Superior temporal gyrus (tissue), 1 donor: Measurements from ENCODE around the gene ADAM23.

ENCODE experiments used
- DNase-seq: peaks from one replicate; pipeline ENCODE4 v3.0.0-alpha.2; 2016; ENCODE audit errors: extremely low spot score

ADAM23 gene

DNA sequence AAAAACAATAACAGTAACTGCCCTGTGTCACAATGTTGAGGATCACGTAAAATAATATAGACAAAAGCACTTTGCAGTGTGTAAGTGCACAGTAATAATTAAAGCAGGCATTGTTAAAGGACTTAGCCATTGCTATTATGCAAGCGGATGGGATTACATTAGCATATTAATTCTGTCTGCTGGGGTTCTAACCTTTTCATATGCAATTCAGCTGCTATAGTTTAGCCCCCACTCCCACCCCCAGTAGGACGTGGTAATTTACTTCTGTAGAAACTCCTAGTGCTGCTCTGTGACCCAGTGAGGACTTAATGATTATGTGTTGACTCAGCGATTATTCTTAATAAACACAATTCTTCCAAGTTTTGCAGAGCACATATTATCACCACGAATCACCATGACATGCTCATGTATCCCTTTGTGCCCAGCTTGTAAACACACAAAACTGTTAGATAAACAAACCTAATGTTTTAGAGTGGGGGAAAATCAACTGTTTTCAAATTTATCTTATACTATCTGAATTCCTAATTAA, 5.1 kb upstream of the ADAM23 start:
- DNase-seq = no peak

DNA sequence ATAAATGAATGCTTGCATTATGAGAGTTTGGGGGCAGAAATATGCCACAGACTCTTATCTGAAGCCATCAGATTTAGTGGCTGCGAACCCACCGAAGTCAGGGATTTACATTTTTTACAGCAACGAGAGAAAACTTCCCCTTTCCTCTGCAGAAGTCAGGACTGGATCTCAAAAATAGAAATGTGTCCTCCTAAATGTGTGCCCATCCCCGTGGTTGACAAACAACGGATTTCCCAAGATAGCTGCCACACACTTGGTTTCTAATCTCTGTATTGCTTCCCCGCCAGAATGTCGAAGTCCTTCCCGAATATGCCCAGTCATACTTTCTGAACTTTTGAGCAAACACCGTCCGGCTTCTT, 879 bp upstream of the ADAM23 start:
- DNase-seq = no peak

DNA sequence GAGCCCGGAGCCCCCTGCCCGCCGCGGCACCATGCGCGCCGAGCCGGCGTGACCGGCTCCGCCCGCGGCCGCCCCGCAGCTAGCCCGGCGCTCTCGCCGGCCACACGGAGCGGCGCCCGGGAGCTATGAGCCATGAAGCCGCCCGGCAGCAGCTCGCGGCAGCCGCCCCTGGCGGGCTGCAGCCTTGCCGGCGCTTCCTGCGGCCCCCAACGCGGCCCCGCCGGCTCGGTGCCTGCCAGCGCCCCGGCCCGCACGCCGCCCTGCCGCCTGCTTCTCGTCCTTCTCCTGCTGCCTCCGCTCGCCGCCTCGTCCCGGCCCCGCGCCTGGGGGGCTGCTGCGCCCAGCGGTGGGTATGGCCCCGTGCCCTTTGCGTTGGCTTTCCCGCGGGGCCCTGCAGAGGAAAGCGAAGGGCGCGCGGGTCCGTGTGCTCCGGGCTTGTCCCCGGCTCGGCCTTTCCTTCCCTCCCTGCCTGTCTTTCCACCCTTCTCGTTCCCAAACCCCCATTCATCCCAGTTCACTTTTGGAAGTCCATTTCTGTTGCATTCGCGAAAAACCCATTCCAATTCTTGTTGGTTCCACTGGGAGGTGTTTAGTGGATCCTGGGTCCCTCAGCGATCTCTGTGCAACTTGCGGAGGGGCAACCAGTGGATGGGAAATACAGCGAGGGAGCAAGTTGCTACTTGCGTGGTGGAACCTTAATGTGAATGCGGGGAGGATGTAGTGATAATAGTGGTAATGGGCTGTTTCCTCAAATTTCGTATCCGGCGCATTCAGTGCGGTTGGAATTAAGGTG, 599 bp downstream of the ADAM23 start:
- DNase-seq = peak; percentile 60

DNA sequence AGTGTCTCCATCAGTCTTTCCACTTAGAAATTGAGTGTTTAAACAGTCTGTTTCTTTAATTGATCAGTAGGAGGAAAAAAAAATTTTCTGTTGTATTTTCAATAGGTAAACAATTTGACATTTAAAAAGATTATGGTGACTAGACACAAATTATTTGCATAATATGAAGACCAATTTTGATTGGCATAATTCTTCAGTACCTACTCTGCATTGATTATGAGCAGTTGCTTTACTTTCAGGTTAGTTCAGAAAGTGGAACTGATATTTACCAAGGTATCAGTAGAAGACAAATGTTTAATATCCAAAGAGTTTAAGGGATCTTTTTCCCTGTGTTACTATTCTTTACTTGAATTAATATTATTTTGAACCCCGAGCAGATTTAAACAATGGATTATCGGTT, 2.6 kb downstream of the ADAM23 start:
- no peak for DNase-seq

DNA sequence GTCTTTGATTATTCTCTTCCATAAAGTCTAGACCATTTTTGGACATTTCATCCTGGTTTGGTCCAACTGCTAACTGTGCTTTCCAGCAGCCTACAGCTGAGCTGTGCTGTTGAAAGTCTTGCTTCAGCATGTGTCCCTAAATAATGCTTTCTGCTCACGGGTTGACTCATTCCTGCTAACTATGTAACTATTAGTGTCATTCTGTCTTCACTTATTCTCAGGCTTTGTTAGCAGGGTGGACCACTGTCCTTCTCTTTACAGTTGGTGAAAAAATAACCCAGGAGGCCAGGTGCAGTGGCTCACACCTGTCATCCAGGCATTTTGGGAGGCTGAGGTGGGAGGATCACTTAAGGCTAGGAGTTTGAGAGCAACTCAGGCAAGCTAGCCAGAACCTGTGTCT, 8.9 kb downstream of the ADAM23 start:
- DNase-seq = no peak

DNA sequence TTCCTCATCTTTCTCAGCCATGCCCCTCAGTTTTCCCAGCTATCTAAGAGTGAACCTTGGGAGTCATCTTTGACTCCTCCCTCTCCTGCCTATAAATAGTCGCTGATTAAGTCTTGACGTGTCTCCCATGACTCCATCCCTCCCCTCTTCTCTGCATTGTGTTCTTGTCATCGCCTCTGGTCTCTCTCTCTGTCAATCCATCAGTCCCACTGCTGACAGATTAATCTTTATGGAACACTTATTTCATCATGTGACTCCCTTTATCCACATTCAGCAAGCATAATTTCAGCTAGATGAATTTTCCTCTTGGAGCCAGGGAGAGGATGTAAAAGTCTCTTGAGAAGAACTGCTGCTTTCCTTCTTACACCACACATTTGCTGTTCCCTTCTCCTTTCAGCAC, 9.4 kb downstream of the ADAM23 start:
- DNase-seq = no peak

DNA sequence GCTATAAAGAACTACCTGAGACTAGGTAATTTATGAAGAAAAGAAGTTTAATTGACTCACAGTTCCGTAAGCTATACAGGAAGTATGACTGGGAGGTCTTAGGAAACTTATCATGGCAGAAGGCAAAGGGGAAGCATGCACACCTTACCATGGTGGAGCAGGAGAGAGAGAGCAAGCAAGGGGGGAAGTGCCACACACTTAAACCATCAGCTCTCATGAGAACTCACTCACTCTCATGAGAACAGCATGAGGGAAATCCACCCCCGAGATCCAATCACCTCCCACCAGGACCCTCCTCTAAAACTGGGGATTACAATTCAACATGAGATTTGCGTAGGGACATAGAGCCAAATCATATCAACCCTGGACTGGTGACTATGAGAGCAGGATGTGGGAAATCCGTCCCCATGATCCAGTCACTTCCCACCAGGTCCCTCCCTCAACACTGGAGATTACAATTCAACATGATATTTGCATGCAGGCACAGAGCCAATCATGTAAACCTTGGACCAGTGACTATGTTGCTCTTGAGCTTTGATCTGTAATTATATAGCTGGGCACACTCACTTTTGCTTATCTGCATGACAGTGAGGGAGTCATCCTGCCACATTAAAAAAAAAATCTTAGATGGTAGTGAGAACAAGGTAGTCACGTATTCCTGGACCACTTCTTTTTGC, 12.9 kb downstream of the ADAM23 start:
- DNase-seq = no peak

DNA sequence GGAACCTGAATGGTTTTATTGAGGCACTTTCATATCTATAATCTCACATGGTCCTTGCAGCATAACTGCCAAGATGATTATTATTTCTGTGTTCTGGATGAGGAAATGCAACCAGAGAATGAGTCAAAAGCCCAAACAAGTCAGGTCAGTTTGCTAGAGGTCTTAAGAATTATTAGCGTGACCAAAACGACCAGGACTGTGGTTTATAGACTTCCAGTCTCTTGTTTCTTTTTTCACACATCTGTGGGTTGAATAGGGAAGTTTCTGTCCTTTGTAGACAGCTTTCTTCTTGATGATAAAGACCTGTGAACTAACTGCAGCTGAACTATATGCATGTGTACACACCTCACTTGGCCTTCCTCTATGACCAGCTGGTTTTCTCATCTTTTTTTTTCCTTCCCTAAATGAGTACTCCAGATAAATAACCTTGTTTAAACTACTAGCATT, 13.9 kb downstream of the ADAM23 start:
- no peak for DNase-seq

DNA sequence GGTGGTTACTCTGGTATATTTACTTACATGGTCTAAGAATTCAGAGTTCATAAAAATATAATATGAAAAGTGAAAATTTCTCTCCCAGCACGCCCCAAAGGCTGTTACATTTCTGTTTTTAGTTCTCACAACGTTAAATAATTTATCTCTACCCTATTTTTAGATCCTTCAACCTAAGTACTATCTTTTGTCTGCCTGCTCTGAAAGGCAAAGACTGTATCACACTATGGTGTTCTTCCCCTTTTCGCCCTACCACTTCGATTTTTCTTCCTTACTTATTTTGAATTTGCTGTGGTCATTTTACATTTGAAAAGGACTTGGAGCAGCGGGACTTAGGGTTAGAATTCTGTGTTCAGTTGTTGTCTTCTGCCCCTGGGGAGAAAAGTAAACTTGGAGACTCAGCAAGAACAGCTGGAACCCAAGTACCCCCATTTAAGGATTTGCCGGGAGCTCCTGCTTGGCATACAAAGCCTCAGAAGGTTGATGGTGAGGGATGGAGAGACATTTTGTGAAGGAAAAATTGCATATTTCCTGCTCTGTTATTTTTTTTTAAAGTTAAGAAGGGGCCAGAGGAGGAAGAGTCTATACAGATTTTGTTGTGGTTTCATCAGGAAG, 19.0 kb downstream of the ADAM23 start:
- no peak for DNase-seq

DNA sequence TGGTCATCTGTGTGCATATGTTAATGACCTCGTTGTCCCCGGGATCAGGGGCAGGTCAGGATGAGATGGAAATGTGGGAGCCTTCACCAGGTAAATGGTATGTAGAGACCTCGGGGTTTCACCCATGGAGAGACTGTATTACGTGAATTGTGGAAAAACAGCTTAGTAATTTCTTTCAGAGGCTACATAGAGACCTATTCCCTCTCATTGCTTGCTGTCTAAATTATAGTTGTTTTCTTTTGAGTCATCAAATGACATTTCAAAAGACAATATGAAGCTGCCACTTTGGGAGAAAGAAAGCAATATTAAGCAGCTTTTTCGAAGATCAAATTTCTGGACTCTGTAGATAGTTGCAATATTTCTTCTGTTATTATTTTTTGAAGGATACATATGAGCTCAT, 20.4 kb downstream of the ADAM23 start:
- DNase-seq = no peak

DNA sequence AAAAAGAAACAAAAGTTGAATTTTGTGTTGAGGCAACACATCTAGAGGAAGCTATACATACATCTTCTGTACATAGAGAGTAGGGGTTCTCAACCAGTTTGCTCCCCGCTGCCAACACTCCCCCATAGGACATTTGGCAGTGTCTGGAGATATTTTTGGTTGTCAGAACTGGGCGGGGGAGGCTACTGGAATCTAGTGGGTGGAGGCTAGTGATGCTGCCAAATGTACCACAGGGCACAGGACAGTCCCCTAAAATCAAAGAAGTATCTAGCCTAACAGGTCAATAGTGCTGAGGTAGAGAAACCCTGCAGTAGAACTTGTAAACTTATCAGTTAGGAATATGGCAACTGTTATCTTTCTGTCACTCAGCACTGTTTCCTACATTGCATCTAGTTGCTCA, 21.3 kb downstream of the ADAM23 start:
- DNase-seq = no peak

DNA sequence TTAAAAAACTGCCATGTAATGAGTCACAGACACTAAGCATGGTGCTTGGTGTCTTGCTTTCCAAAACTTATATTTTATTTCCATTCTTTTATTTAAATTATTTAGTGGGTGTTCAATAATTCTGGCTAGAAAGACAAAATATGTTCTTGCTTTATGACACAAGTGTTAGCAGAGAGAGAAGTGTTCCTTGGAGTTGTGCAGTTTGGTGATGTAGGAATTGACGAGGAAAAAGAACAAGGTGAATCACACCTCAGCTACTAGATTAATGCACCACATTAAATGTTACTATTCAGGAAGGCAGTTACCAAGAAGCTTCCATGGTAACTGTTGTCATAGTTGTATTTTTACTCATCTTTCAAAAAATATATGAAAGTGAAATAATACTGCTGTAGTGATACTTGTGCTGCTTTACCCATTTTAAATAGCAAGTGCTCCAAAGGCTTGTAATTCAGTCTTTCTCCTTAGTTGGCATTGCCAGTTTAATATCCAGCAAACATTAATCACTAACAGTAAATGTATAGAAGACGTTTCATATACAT, 28.3 kb downstream of the ADAM23 start:
- peak; percentile 33 for DNase-seq

DNA sequence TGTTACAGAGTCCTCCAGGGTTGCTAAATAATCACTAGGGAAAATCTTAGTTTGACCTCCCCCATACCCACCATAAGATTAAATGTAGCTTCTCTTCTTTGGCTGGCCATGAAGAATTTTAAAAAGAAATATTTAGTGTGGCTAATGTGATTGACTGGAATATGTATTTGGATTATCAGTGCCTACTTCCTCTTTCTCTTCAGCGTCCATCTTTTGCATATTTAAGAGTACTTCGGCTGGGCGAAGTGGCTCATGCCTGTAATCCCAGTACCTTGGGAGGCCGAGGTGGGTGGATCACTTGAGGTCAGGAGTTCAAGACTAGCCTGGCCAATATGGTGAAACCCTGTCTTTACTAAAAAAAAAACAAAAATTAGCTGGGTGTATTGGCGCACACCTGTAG, 28.8 kb downstream of the ADAM23 start:
- DNase-seq = no peak

DNA sequence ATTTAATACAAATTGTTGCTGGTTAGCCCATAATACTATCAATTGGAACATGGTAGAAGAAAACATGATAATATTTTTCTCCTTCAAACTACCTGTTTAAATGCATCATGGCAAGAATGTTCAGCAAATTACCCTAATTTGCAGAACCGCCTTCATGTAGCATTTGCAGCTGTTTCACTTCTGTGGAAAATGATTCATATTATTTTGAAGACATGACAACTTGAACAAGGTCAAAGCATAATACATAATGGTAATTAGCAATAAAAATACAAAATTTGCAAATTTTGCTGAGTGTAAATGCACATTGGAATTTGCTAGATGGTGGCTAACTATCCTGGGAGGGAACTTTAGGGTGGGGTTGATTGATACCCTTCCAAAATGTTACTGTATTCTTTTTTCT, 30.8 kb downstream of the ADAM23 start:
- DNase-seq = no peak

DNA sequence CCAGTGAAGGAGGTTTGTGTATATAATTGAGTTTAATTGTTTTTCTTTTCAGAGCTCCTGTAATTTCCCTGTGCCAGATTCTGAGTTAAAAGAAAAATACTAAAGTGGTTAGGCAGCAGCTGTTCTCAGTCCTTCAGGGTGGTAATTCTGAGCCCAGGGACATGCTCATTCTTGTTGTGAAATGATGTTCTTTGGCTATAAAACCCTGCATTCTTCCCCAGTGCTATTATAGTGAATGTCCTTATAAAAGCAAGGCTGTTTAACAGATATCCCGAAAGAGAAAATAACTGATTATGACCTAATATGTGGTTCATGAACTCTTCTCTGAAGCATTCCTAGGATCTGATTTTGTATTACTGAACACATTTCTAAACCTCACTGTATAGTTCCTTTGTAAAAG, 34.0 kb downstream of the ADAM23 start:
- DNase-seq = no peak

DNA sequence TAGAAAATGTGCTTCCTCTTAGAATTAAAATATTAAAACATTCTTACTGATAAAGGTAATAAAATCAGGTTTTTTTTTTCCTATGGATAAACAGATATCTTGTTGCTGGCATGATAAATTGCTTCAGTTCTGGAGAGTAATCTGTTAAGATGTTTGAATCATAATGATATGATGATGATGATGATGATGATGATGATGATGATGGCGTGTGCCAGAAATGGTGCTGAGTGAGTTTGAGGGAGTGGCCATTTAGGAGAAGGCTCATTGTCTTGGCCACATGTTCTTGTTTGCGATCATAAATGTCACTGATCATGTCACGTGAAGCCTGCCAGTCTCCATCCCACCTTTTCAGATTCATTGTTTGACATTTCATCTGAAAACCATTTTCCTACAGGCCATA, 35.0 kb downstream of the ADAM23 start:
- DNase-seq = no peak

DNA sequence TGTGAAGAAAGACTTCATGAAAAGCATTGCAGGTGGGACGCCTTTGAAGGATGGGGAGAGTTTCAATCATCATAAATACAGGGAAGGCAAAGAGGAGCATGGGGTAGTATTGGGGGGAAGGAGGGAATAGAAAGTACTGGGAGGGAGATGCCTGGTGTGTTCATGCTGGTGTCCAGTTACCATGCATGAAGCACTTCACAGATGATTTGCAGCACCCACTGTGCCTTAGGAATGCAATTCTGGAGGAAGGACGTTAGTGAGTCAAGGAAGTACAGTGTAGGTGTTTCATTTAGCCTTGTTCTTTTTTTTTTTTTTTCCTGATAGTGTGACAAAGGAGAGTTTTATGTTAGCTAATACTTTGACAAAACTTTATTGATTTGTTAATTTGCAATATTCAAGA, 36.8 kb downstream of the ADAM23 start:
- no peak for DNase-seq

DNA sequence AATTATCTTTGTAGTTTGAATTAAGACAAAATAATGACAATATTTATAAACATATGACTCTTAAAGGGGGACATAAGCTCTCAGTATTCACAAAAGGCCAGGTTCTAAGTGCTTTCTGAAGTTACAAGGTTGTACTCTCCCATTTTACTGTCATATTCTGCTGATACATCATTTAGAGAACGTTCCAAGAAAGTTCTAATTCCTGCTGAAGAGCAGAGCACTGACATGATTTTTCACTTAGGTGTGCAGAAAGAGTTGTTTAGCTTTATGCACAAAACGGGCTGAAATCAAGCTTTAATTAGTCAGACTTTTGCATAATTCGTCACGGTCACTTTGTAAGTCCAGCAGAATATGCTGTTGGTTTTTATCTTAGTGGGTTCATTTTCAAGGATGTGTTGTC, 37.3 kb downstream of the ADAM23 start:
- DNase-seq = no peak

DNA sequence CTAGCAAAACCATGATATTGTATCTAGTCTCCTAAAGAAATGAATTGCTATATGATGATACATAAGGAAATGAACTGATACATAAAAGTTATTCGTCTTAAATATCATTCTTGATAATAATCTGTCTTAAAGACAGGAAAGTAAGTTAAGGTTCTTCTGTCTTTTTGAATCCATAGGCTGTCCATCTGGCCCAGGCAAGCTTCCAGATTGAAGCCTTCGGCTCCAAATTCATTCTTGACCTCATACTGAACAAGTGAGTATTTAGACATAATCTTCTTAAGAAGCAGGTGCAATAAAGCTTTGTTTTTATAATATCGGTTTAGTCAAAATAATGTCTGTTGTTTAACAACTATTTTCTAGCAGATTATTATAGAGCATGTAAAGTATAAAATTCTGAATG, 37.7 kb downstream of the ADAM23 start:
- no peak for DNase-seq

DNA sequence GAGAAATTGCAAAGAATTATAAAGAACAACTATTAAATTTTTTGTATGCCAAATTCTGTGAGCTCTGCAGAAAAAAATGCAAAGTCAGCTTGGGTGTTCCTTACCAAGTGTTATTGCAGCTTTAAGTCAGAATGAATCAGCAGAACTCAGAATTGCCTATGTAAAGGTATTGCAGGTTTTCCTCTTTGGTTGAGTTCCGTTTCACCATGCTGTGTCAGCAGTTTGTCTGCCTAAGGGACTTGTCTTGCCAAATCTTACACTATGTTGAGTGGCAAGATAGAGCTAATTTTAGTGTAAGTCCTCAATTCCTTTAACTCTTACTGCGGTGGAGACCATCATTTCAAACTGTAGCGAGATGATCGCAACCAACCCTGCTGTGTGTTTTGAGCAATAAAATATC, 38.8 kb downstream of the ADAM23 start:
- no peak for DNase-seq

DNA sequence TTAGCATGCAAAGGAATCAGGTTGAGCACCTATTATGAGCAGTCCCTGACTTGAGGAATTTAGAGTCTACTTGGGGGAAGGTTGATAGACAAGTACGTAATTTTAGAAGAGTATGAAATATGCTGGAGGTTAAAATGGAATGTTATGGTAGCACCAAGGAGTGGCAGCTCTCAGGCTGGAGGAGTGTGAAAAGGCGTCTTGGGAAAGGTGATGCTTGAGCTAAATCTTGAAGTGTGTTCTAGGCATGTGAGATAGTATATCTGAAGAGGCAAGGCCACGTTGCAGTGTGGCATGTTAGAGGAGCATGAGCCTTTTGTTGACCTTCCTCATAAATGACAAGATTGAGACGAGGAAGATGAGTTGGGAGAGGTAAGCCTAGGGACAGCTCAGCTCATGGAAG, 39.3 kb downstream of the ADAM23 start:
- no peak for DNase-seq

DNA sequence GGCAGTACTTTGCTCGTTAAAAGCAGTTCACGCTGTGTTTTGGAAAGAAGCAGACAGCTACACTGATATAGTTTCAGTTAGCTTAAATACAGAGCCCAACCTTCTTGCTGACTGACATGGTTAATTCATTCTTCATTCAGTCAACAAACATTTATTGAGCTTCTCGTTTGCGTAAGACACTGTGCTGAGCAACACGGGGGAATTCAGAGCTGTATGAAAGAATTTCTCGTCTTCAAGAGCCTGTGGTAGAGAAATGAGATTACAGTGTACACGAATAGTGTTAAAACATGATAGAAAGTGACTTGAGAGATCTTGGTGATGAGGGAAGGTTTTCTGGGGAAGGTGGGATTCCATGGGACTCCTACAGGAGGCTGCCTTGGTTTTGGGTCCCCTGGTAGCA, 44.7 kb downstream of the ADAM23 start:
- DNase-seq = no peak

DNA sequence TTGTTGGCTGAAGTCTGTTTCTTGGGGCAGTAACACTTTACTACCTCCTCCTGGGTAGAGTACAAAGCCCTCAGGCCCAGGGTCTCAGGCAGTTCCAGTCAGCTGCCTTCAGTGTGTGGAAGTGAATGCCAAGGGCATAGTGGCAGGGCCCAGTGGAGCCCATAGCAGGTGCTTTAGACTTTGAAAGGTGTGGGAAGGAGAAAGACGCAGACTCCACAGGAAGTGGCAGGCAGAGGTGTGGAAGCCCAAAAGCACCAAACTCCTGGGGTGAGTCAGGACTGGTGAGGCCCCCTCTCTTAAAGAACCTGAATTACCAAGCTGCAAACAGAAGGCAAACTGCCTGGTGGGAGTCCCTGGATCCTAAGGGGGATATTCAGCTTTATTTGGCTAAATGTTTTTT, 45.3 kb downstream of the ADAM23 start:
- DNase-seq = no peak
